Endothelial cell of umbilical vein (primary cell): ENCODE data around the gene ZC3H18.

Source experiments
- CTCF ChIP-seq, 2 donors: IDR thresholded peaks; 1 replicate in 1 of 2; 2 replicates in 1 of 2; pipeline ENCODE4 v1.5.1; 2011; ENCODE audit warnings: low read length in 2 of 2, mild to moderate bottlenecking in 2 of 2, moderate library complexity in 2 of 2, control low read depth in 1 of 2, inconsistent platforms in 1 of 2, low read depth in 1 of 2; ENCODE audit not compliant: insufficient read depth in 1 of 2; ENCODE audit errors: extremely low read depth in 1 of 2
- EZH2 ChIP-seq: IDR thresholded peaks from 2 replicates; pipeline ENCODE4 v1.6.1; 2012; ENCODE audit warnings: borderline replicate concordance, low read depth, mild to moderate bottlenecking, moderate library complexity, low read length, inconsistent platforms; ENCODE audit not compliant: severe bottlenecking
- JUN ChIP-seq: IDR thresholded peaks from 2 replicates; pipeline ENCODE4 v1.6.1; 2011; ENCODE audit warnings: borderline replicate concordance, low read depth; ENCODE audit not compliant: insufficient read length, insufficient read depth
- POLR2A ChIP-seq: IDR thresholded peaks from 2 replicates; pipeline ENCODE4 v1.6.1; 2012; ENCODE audit warnings: low read depth, mild to moderate bottlenecking, control low read depth, low read length

- TF ChIP-seq CTCF (IDR thresholded peaks at IDR 0.05; ENCODE audit: extremely low read depth in 1 of 2, insufficient read depth in 1 of 2, low read depth in 1 of 2, low read length in 2 of 2) = no peak
- TF ChIP-seq JUN = no peak
- TF ChIP-seq POLR2A = no peak
- TF ChIP-seq EZH2 = no peak
These were observed 72.9 kb downstream of the ZC3H18 start for GRCh38 chr16:88642881-88643643.
